H9 (cell line): ENCODE measurements around the gene MRTFA. TPM values are rescaled to one million over a fixed set of nuclear protein-coding genes. Genes with fewer than 3 reads are reported as not detected.

Experiments
- DNase-seq: peaks from one replicate; pipeline ENCODE4 v3.0.0-alpha.2; 2017
- H2AFZ ChIP-seq: one replicate; pipeline ENCODE4 v1.6.1; 2013; ENCODE audit warnings: mild to moderate bottlenecking, low read length, control low read depth, moderate library complexity
- H2AK5ac ChIP-seq: 2 replicates; pipeline ENCODE4 v1.6.1; 2013; ENCODE audit warnings: low read length, control low read depth, mixed read lengths; ENCODE audit not compliant: insufficient read length
- H2BK120ac ChIP-seq: one replicate; pipeline ENCODE4 v1.6.1; 2013; ENCODE audit warnings: low read depth, mild to moderate bottlenecking, low read length, control low read depth, inconsistent platforms; ENCODE audit not compliant: poor library complexity, severe bottlenecking
- H2BK12ac ChIP-seq: 2 replicates; pipeline ENCODE4 v1.6.1; 2013; ENCODE audit warnings: low read length, control low read depth, mixed read lengths, low read depth; ENCODE audit not compliant: insufficient read length
- H2BK15ac ChIP-seq: 2 replicates; pipeline ENCODE4 v1.6.1; 2013; ENCODE audit warnings: low read depth, low read length, control low read depth
- H2BK20ac ChIP-seq: one replicate; pipeline ENCODE4 v1.6.1; 2013; ENCODE audit warnings: low read depth, mild to moderate bottlenecking, low read length, control low read depth, inconsistent platforms; ENCODE audit not compliant: poor library complexity, severe bottlenecking
- H2BK5ac ChIP-seq: 2 replicates; pipeline ENCODE4 v1.6.1; 2013; ENCODE audit warnings: low read length, control low read depth, mixed read lengths; ENCODE audit not compliant: insufficient read length
- H3K14ac ChIP-seq: 2 replicates; pipeline ENCODE4 v1.6.1; 2013; ENCODE audit warnings: low read length, control low read depth; ENCODE audit not compliant: insufficient read depth
- H3K18ac ChIP-seq: 2 replicates; pipeline ENCODE4 v1.6.1; 2013; ENCODE audit warnings: low read depth, mild to moderate bottlenecking, mixed read lengths, low read length, control low read depth; ENCODE audit not compliant: insufficient read length
- H3K23ac ChIP-seq: 2 replicates; pipeline ENCODE4 v1.6.1; 2013; ENCODE audit warnings: low read length, control low read depth, mixed read lengths, low read depth; ENCODE audit not compliant: insufficient read length
- H3K23me2 ChIP-seq: 2 replicates; pipeline ENCODE4 v1.6.1; 2013; ENCODE audit warnings: low read depth, mild to moderate bottlenecking, mixed read lengths, low read length, control low read depth; ENCODE audit not compliant: insufficient read length, poor library complexity, severe bottlenecking
- H3K27ac ChIP-seq: 2 replicates; pipeline ENCODE4 v1.5.1; 2013; ENCODE audit warnings: low read length, control low read depth, mixed read lengths, low read depth; ENCODE audit not compliant: insufficient read length
- H3K27me3 ChIP-seq: 2 replicates; pipeline ENCODE4 v1.6.1; 2013; ENCODE audit warnings: low read length, control low read depth, inconsistent platforms; ENCODE audit not compliant: insufficient read depth
- H3K4ac ChIP-seq: 2 replicates; pipeline ENCODE4 v1.6.1; 2013; ENCODE audit warnings: low read depth, mild to moderate bottlenecking, control low read depth, inconsistent platforms, low read length, moderate library complexity
- H3K4me1 ChIP-seq: 2 replicates; pipeline ENCODE4 v1.6.1; 2013; ENCODE audit warnings: low read length, control low read depth, inconsistent platforms; ENCODE audit not compliant: insufficient read depth
- H3K4me2 ChIP-seq: 2 replicates; pipeline ENCODE4 v1.6.1; 2013; ENCODE audit warnings: low read length, control low read depth, mixed read lengths; ENCODE audit not compliant: insufficient read length, insufficient read depth
- H3K56ac ChIP-seq: 2 replicates; pipeline ENCODE4 v1.6.1; 2013; ENCODE audit warnings: low read depth, mild to moderate bottlenecking, mixed read lengths, low read length, control low read depth; ENCODE audit not compliant: insufficient read length
- H3K79me1 ChIP-seq: 2 replicates; pipeline ENCODE4 v1.6.1; 2013; ENCODE audit warnings: low read depth, mild to moderate bottlenecking, moderate library complexity, low read length, control low read depth, inconsistent platforms; ENCODE audit not compliant: insufficient read depth, poor library complexity, severe bottlenecking
- H3K79me2 ChIP-seq: 2 replicates; pipeline ENCODE4 v1.6.1; 2013; ENCODE audit warnings: low read length, control low read depth, inconsistent platforms; ENCODE audit not compliant: insufficient read depth
- H3K9ac ChIP-seq: 2 replicates; pipeline ENCODE4 v1.6.1; 2013; ENCODE audit warnings: low read length, control low read depth, mixed read lengths; ENCODE audit not compliant: insufficient read length; ENCODE audit errors: extremely low read depth
- H3K9me3 ChIP-seq: one replicate; pipeline ENCODE4 v1.6.1; 2013; ENCODE audit warnings: low read depth, low read length, inconsistent platforms; ENCODE audit not compliant: control insufficient read depth
- H3T11ph ChIP-seq: one replicate; pipeline ENCODE4 v1.6.1; 2013; ENCODE audit warnings: mild to moderate bottlenecking, low read length, control low read depth, inconsistent platforms
- H4K20me1 ChIP-seq: one replicate; pipeline ENCODE4 v1.6.1; 2013; ENCODE audit not compliant: control insufficient read depth, insufficient read length, insufficient read depth
- H4K5ac ChIP-seq: 2 replicates; pipeline ENCODE4 v1.6.1; 2013; ENCODE audit warnings: low read depth, mild to moderate bottlenecking, mixed read lengths, low read length, control low read depth; ENCODE audit not compliant: insufficient read length
- H4K8ac ChIP-seq: replicated peaks from 2 replicates; pipeline ENCODE4 v1.6.1; 2013; ENCODE audit warnings: low read length, control low read depth, mixed read lengths, low read depth; ENCODE audit not compliant: insufficient read length
- H4K91ac ChIP-seq: 2 replicates; pipeline ENCODE4 v1.6.1; 2013; ENCODE audit warnings: low read depth, mild to moderate bottlenecking, moderate library complexity, mixed read lengths, low read length, control low read depth; ENCODE audit not compliant: insufficient read length
- H3K27ac Mint-ChIP-seq, 3 experiments: 2 replicates in 2 of 3; 3 replicates in 1 of 3; pipeline ENCODE4 v1.8.0; 2020 to 2021; ENCODE audit warnings: mixed read lengths in 3 of 3, mild to moderate bottlenecking in 1 of 3, moderate library complexity in 1 of 3
- H3K27me3 Mint-ChIP-seq: 2 replicates; pipeline ENCODE4 v1.8.0; 2021; ENCODE audit warnings: low read depth, mild to moderate bottlenecking, moderate library complexity, mixed read lengths
- H3K36me3 Mint-ChIP-seq, 3 experiments: 2 replicates in 2 of 3; 3 replicates in 1 of 3; pipeline ENCODE4 v1.8.0; 2020 to 2021; ENCODE audit warnings: low read depth in 3 of 3, mixed read lengths in 3 of 3; ENCODE audit not compliant: insufficient read depth in 1 of 3
- H3K4me1 Mint-ChIP-seq, 2 experiments: 2 replicates each; pipeline ENCODE4 v1.8.0; 2020; ENCODE audit warnings: mixed read lengths in 2 of 2
- H3K4me3 Mint-ChIP-seq, 2 experiments: 2 replicates in 1 of 2; 3 replicates in 1 of 2; pipeline ENCODE4 v1.8.0; 2020 to 2021; ENCODE audit warnings: mild to moderate bottlenecking in 2 of 2, mixed read lengths in 2 of 2, moderate library complexity in 1 of 2
- H3K9me3 Mint-ChIP-seq, 2 experiments: 2 replicates in 1 of 2; 3 replicates in 1 of 2; pipeline ENCODE4 v1.8.0; 2020; ENCODE audit warnings: mild to moderate bottlenecking in 2 of 2, mixed read lengths in 2 of 2, moderate library complexity in 1 of 2
- CTCF ChIP-seq: fragments of 200-600 bp; sonication (generic); conservative IDR thresholded peaks from 3 replicates; pipeline ENCODE4 v1.8.0; 2021; ENCODE audit warnings: antibody characterized with exemption, mild to moderate bottlenecking
- WGBS: extraction: QIAGEN DNeasy Blood & Tissue Kit; methylation state at CpG from one replicate; pipeline ENCODE4 v1.1.7; 2013; ENCODE audit warnings: missing lambda C conversion rate, low lambda C conversion rate, mixed read lengths; ENCODE audit not compliant: insufficient read length; ENCODE audit errors: extremely low coverage; 5-methylcytosine and 5-hydroxymethylcytosine counted together
- total RNA-seq: library from RNA; stranded (reverse); gene quantifications from 2 replicates; pipeline ENCODE4 v1.2.1, GENCODE V29; 2021

MRTFA gene
- total RNA-seq, 1 experiment from 2014 or later, result 38.1 TPM

GRCh38 chr22:40628354-40629042 lies 8.0 kb downstream of the MRTFA start:
- no peaks in the 10 kb centered on the region for H3K9me3 Mint-ChIP-seq
- Histone ChIP-seq H3K18ac (peak overlapping the region; percentile 38), H3K9ac (peak overlapping the region; percentile 7), H3K27me3 (no peaks in the 10 kb centered on the region), H3K4ac (no peak overlapping the region), H3K4me2 (no peak overlapping the region), H2BK120ac (no peak overlapping the region), H2AFZ (no peak overlapping the region), H2AK5ac (no peak overlapping the region), H4K91ac (no peak overlapping the region), H4K8ac (no peak overlapping the region), H3K27ac (no peak overlapping the region), H3K4me1 (no peaks in the 10 kb centered on the region; the same call in 1 of the 2 replicates), H3K79me1 (no peaks in the 10 kb centered on the region), H4K5ac (no peak overlapping the region), H4K20me1 (no peaks in the 10 kb centered on the region), H2BK20ac (no peak overlapping the region), H2BK12ac (no peak overlapping the region), H3K9me3 (no peaks in the 10 kb centered on the region), H3K23ac (no peak overlapping the region), H2BK15ac (no peak overlapping the region), H3K79me2 (peaks cover 25% of the 10 kb centered on the region; the same call in 1 of the 2 replicates), H2BK5ac (no peak overlapping the region), H3K14ac (no peak overlapping the region), H3T11ph (no peak overlapping the region), H3K56ac (no peak overlapping the region), H3K23me2 (no peaks in the 10 kb centered on the region)
- H3K4me3 Mint-ChIP-seq, result no peak overlapping the region
- no peaks in the 10 kb centered on the region for H3K27me3 Mint-ChIP-seq
- peaks cover 0 to 4% (median 2%) of the 10 kb centered on the region in 3 experiments for H3K36me3 Mint-ChIP-seq
- no peak for TF ChIP-seq CTCF
- H3K27ac Mint-ChIP-seq, result peak overlapping the region; percentile 1 to 80 (median 60); a peak in 3 of 7 replicates
- no CpG with 5 or more reads among the region's 3 CpGs for WGBS
- H3K4me1 Mint-ChIP-seq, result peaks cover 7 to 18% of the 10 kb centered on the region in 2 experiments; a peak in 2 of 4 replicates
- DNase-seq, result no peak
